GM21786 (cell line): ENCODE measurements around the gene COL18A1.

Source experiments
- ATAC-seq: cut with Tn5 transposase; IDR thresholded peaks from one replicate; pipeline ENCODE4 v1.9.1; 2021; ENCODE audit not compliant: unreplicated experiment

COL18A1 gene

DNA sequence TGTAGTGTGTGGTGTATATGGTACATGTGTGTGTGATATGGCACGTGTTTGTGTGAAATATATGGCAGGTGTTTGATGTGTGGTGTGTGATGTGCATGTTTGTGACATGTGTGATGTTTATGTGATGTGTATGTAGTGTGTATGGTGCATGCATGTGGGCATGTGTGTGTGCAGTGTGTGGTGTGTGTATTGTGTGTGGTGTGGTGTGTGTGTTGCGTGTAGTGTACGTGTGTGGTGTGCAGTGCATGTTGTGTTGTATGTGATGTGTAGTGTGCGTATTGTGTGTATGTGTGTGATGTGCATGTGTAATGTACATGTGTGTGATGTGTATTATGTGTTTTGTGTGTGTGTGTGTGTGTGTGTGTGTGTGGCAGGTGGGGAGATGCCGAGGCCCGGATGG, 71.6 kb downstream of the COL18A1 start:
- no peak for ATAC-seq

DNA sequence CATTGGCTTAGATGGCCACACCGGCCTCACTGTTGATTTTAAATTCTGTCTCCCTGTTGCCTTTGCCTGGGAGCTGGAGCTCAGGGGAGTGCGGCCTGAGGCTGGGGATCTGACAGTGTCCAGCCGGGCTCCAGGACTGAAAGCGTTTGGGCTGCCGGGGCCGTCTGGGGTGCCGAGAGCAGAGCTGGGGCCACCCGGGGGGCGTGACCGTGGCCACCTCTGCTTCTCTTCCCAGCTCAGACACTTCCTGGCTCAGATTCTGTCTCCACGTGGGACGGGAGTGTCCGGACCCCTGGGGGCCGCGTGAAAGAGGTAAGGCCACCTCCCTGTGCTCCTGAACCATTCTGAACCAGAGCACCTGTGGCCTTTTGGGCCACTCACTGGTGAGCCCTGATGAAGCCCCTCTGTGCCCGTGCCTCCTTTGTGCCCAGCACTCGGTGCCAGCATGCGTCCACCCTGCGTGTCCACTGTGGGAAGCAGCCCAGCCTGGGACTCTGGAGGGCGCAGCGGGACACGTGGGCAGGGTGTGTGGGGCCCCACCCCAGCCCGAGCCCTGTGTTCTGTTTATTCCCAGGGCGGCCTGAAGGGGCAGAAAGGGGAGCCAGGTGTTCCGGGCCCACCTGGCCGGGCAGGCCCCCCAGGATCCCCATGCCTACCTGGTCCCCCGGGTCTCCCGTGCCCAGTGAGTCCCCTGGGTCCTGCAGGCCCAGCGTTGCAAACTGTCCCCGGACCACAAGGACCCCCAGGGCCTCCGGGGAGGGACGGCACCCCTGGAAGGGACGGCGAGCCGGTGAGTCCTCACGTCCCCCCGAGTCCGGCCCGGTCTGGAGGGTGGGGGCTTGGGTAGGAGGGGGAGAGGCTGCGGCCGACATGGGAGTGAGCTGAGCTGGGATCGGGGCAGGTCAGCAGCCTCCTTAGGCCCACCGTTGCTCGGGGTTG, 72.5 kb downstream of the COL18A1 start:
- ATAC-seq: no peak

DNA sequence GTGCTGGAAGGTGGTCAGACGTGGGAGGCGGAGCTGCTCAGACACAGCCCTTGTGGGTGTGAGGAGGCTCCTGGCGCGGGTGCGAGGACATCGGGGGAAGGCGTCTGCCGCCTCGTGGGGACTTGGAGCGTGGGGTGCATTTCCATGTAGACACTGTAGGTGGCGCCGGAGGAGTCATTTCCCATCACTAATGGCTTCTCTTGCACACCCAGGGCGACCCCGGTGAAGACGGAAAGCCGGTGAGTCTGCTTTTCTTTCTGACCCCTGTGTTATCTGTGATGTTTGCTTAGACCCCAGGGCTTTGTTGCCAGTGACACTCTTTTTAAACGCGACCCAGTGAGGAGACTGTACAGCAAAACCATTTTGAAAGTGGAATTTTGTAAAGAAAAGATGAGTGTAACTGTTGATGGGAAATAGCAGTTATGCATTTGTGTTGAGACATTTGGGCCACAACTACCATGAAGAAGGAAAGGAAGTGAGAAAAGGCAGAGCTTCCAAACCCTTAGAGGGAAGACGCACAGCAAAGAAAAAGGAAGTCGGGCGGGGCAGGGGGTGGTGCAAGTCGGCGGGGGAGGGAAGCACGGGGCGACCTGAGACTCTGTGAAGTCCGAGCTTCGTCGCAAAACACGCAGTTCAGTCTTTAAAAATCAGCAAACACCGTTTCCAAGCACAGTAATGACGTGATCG, 73.3 kb downstream of the COL18A1 start:
- no peak for ATAC-seq

DNA sequence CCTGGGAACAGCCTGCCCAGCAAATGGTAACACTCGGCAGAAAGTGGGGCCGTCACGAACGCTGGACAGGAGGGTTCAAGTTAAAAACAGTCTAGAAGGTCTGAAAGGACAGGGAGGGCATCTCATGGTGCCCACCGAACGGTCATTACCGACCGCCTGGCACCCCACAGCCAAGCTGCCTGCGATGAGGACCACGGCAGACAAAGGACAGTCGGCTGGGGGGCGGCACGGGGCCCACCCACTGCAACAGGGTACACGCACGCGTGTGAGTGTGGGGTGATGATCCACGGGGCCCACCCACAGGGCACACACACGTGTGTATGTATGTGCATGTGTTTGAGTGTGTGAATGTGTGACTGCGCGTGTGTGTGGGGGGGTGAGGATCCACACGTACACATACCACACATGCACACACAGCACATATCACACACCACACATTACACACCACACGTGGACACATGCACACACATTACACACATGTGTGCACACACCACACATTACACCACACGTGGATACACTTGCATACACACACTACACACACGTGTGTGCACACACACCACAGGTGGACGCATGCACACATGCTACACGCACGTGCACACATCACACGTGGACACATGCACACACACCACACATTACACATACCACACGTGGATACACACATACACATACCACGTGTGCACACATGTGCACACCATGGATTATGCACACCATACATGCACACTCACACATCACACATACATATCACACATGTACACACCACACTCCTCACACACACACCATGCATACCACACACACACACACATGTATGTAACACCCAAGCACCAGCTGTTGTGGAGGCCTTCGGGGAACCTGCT, 74.1 kb downstream of the COL18A1 start:
- ATAC-seq: no peak

DNA sequence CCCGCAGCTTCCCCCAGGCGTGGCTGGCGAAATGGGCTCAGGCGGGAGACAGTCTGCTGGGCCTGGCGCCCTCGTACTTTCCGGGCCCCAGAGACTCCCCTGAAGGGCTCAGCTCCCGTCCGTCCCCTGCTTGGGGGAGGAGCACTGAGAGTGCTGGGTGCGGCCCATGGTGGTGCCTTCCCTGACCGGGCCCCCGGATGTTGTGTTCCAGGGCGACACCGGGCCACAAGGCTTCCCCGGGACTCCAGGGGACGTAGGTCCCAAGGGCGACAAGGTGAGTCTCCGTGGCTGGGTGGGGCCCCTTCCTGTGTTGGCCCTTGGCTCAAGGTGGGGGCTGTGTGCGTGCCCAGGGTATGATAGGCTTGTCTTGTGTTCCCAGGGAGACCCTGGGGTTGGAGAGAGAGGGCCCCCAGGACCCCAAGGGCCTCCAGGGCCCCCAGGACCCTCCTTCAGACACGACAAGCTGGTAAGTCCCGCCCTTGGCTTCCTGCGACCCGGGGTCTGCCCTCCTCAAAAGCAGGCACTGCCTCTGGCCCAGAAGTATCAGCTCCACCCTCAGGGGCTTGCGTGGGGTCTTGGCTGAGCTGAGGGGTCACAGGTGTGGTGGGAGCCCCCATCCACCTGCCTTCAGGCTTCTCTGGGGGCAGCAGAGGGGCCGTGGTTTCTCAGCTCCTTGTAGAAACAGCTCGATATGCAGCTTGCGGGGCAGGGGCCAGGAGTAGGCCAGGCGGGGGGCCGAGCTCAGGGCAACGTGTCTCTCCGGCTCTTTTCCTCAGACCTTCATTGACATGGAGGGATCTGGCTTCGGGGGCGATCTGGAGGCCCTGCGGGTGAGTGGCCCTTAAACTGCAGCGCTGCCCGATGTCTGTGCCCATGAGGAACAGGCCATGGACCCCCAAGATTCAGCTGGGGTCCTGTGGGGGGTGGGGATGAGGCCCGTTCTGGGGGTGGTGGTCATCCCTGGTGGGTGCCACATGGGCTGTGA, 75.0 kb downstream of the COL18A1 start:
- no peak for ATAC-seq

DNA sequence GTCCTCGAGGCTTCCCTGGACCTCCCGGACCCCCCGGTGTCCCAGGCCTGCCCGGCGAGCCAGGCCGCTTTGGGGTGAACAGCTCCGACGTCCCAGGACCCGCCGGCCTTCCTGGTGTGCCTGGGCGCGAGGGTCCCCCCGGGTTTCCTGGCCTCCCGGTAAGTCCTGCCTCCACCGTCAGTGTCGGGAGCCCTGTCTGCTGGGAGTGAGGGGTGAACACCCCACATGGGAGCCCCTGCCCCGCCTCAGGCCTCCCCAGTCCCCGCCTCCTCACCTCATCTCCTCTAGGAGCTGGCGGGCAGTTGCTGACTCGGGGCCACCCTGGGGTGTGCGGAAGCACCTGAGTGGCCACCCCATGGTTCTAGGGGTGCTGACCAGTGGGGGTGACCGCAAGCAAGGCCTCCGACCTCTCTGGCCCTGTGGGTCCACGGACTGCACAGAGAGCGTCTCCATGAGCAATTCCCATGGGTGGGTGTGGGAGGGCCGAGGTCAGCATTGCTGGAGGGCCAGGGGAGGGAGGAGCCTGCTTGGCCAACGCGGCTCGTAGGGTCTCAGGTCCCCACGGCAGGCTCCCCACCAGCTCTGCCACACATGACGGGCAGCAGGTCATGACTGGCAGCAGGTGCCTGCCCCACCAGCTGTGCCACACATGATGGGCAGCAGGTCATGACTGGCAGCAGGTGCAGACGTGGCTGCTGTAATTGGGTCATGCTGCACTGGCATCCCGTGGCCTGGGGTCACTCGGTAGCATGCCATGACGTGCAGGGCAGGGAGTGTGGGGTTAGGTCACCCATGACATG, 75.9 kb downstream of the COL18A1 start:
- ATAC-seq: no peak

DNA sequence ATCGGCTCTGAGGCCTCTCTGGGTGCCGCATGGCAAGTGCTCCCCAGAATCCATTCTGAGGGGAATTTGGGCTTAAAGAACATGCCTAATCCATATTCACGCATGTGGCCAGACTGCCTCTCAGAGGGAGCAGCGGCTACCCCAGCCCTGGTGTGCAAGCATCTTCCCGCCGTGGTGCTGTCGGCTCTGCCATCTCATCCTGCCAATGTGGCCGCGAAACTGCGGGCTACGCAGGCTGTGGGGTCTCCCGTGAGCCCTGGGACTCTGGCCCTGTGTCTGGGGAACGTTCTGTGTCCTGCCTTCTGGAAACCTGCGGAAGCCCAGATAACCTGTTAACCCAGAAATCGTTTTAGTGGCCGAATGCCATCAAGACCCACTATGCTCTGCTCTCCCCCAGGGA, 76.6 kb downstream of the COL18A1 start:
- ATAC-seq: no peak

DNA sequence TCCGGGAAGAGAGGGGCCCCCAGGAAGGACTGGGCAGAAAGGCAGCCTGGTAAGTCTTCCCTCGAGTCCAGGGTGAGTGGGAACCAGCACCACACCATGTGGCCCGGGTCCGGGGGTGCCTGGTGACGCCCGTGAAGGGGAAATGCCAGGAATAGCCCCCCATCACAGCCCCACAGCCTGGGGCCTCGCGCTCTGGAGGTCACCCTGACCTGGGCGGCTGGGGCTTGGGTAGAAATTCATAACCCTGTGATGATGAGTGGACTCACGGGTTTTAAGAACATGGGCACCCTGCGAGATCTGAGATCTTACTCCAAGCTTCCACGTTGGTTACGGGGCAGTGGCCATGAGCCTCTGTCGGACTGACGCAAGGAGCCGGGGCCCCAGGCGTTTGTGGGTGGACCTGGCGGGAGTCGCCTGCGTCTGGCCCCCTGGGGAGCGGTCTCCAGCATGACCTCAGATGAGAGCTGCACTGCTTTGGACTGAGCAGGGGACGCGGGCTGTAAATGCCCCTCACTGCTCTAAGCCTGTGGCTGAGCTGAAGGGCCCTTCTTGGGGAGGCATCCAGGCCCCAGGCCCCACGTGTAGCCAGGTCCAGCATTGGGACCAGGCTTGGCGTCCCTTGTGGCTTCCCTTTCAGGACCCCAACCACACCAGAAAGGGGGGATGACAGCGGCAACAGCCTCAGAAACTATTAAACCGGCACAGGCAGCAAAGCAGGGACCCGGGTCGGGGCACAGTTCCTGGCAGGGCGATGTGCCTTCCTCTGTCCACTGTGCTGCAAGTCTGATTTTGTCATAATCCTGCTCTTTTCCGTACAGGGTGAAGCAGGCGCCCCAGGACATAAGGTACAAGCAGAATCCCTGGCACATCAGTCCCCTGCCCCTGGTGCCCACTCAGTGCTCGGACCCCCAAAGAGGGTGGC, 77.3 kb downstream of the COL18A1 start:
- no peak for ATAC-seq

DNA sequence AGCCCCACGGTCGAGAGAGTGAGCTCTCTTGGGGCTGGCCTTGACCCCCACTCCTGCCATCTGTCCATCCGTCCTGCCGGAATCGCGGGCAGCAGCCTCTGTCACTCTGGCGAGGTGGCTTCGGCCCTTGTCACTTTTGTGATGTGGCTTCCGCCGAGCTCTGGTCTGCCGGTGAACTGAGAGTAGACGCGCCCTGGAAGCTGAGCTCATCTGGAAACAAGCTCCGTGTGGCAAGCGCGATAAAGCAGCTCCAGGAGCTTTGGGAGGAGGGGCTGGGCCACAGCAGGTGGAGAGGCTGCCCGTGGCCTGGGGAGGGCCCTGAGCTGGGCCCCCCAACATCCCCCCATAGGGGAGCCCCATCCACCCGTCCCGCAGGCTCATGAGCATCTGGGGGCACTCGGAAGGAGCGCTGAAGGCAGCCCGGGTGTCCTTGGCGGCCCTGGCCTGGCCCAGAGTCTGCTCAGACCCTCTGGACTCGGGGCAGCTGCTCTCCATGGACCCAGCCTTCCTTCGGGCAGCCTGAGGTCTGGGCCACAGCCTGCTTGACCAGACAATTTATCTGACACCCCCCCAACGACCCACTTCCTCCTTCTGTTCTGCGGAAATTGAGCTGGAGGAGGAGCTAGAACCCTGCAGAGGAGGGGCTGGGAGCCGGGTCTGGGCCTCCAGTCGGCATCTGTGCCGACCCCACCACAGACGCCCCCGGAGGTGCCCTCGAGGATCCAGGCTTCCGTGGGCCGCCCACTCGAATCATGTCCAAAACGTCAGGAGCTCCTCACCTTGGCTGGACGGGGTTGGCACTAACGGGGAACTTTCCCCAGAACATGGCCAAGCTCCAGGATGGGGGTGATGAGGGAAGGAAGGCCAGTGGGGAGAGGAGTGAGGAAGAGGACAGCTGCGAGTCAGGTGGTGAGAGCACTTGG, 78.2 kb downstream of the COL18A1 start:
- ATAC-seq: no peak

DNA sequence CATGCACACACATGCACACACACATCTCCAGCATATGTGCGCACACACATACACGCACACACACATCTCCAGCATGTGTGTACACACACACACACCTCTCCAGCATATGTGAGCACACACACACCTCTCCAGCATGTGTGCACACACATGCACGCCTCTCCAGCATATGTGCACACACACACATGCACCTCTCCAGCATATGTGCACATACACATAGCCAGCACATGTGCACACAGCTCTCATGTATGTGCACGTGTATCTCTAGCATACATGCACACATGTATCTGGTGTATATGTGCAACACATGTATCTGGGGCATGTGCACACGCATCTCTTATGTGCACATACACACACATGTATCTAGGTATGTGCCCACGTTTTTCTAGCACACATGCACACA, 79.4 kb downstream of the COL18A1 start:
- no peak for ATAC-seq

DNA sequence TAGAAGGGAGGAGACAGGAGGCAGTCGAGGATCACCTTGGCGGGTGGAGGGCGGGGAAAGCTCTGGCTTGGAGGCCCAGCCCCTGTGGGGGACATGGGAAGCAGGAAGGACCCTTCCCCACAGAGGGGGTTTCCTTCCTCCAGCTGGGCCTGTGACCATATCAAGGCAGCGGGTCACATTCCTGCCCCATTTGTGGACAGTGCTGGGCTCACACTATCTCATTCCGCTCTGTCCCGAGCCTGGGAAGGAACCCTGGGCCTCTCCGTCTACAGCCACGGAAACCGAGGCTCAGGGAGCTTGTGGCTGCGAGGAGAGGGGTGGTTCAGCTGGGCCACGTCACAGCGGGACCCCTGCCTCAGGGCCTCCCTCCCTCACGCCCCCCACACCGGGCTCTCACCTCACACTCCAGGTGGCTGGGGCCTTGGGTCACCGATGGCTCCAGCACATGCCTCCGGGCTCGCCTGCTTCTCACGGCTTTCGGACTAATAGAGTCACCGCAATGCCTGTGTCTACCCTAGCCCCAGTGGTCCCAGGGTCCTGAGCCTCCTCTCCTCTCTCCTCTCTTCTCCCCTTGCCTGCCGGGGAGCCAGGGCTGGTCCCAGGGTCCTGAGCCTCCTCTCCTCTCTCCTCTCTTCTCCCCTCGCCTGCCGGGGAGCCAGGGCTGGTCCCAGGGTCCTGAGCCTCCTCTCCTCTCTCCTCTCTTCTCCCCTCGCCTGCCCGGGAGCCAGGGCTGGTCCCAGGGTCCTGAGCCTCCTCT, 80.9 kb downstream of the COL18A1 start:
- ATAC-seq: no peak

DNA sequence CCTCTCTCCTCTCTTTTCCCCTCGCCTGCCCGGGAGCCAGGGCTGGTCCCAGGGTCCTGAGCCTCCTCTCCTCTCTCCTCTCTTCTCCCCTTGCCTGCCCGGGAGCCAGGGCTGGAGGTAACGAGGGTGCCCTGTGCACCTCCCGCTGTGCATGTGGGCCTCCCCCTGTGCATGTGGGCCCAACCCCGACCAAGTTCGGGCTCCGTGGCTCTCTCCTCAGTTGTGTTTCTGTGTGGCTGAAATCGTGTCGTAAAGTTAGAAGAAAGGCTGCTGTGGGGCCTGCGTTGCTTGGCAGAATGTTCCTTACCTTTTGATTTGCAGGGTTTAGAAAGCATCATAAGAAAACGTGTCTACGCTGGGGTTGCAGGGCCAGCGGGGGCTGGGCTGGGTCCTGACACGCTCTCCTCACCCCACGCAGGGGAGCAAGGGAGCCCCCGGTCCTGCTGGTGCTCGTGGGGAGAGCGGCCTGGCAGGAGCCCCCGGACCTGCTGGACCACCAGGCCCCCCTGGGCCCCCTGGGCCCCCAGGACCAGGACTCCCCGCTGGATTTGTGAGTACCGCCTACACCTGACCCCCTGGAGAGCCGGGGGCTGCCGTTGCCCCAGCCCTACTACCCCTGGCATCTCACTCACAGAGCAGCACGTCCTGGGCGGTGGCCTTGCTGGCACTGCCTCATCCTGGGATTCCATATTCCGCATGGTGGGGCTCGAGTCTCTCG, 81.6 kb downstream of the COL18A1 start:
- no peak for ATAC-seq

DNA sequence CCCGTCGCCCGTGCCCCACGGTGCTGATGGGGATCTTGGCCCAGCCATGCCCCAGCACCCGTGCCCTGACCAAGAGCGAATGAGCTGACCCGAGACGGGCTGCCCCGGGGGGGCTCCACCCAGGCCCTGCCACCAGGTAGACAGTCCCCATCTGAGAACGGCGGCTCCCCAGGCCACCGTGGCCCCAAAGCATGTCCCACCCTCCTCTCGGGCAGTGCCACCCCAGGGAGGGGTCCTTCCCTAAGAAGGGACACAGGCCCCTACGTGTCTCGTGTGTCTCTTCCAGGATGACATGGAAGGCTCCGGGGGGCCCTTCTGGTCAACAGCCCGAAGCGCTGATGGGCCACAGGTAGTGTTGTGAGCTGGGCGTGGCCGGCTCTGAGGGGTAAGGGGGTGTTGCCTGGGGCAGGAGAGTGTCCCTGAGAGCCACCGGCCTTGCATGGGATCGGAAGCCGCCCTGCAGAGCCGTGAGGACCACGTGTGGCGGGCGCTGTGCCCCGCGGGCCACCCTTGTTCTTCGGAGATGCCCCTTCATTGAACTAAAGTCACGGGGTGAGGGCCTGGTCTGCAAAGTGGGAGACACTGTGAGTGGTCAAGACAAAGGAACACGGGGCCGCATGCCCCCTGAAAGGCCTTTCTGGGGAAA, 82.3 kb downstream of the COL18A1 start:
- no peak for ATAC-seq

DNA sequence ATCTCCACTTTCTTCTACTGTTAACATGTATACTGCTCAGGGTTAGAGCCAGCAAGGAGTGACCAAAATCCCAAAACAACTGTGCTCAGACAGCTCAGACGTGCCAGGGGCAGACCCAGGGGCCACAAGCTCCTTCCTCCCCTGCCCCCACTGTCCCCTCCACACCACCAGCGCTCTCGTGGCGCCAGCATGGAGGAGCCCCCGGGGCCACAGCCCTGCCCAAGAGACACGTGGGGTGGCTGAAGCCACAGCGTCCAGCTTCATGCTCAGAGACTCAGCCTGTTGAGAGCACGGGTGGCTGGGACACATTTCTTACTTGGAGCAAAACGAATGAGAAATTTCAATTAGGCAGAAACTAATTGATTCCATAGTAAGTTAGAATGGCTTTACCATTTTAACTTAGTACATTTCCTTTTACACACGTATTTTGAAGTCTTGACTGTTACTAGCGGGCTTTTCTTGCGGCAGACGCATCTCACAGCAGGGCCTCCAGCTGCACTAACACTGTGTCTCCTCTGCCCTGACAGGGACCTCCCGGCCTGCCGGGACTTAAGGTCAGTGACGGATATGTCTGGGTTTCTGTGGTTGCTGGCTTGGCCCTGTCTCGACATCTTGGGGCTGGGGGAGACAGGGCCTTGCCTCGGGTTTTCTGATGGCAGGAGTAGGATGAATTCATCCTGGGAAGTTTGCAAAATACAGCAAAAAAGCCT, 83.1 kb downstream of the COL18A1 start:
- no peak for ATAC-seq
